ENCODE data around the gene FAM53C.

GRCh38 chr5:138371454-138371853 is 33.4 kb downstream of the FAM53C start:
- TF ChIP-seq POLR2AphosphoS5 (IDR thresholded peaks at IDR 0.05; ENCODE audit: insufficient read depth in 1 of 2, low read depth in 1 of 2) (no peak), POLR2A (IDR thresholded peaks at IDR 0.05) (no peak)
